Stomach smooth muscle (tissue), 2 donors: ENCODE data around the gene CNOT11.
"Not testable (repeated sequence)": the region's sequence is repeated elsewhere in the genome, so short reads cannot be mapped to it uniquely, and the experiment has no call there.

Experiments used
- H3K27ac ChIP-seq: one replicate; pipeline ENCODE4 v1.7.0; 2013; ENCODE audit warnings: mild to moderate bottlenecking, low read length, inconsistent platforms
- H3K27me3 ChIP-seq, 2 donors: one replicate each; pipeline ENCODE4 v1.7.0; 2013; ENCODE audit warnings: low read length in 2 of 2; ENCODE audit not compliant: insufficient read depth in 2 of 2, control insufficient read depth in 1 of 2
- H3K36me3 ChIP-seq, 2 donors: one replicate each; pipeline ENCODE4 v1.7.0; 2013; ENCODE audit warnings: low read length in 2 of 2; ENCODE audit not compliant: control insufficient read depth in 2 of 2, insufficient read depth in 2 of 2
- H3K4me1 ChIP-seq: one replicate; pipeline ENCODE4 v1.7.0; 2013; ENCODE audit warnings: low read length; ENCODE audit not compliant: control insufficient read depth, insufficient read depth
- H3K4me3 ChIP-seq, 2 donors: one replicate each; pipeline ENCODE4 v1.7.0; 2013; ENCODE audit warnings: low read length in 2 of 2
- H3K9ac ChIP-seq, 2 donors: one replicate each; pipeline ENCODE4 v1.7.0; 2013; ENCODE audit warnings: low read length in 2 of 2, mild to moderate bottlenecking in 1 of 2
- H3K9me3 ChIP-seq, 2 donors: one replicate each; pipeline ENCODE4 v1.7.0; 2013; ENCODE audit warnings: low read length in 2 of 2; ENCODE audit not compliant: control insufficient read depth in 2 of 2
- donor health status: healthy.
- donor health status: Pancreatic carcinoma.

The CNOT11 gene

GRCh38 chr2:101232770-101233169 lies 19.9 kb upstream of the CNOT11 start:
- no peak overlapping the region for H3K4me3 ChIP-seq
- no peaks in the 10 kb centered on the region for H3K9me3 ChIP-seq
- no peaks in the 10 kb centered on the region for H3K27me3 ChIP-seq
- no peaks in the 10 kb centered on the region for H3K4me1 ChIP-seq
- no peak overlapping the region for H3K27ac ChIP-seq
- no peak overlapping the region for H3K9ac ChIP-seq
- no peaks in the 10 kb centered on the region for H3K36me3 ChIP-seq

GRCh38 chr2:101234169-101234938 lies 18.3 kb upstream of the CNOT11 start:
- no peaks in the 10 kb centered on the region for H3K27me3 ChIP-seq
- no peaks in the 10 kb centered on the region for H3K36me3 ChIP-seq
- no peak overlapping the region for H3K9ac ChIP-seq
- no peak overlapping the region for H3K4me3 ChIP-seq
- no peak overlapping the region for H3K27ac ChIP-seq
- H3K4me1 ChIP-seq, result no peaks in the 10 kb centered on the region
- no peaks in the 10 kb centered on the region for H3K9me3 ChIP-seq

- not testable (repeated sequence) for H3K27ac ChIP-seq, H3K4me3 ChIP-seq, H3K4me1 ChIP-seq, H3K9me3 ChIP-seq, H3K9ac ChIP-seq, H3K36me3 ChIP-seq, H3K27me3 ChIP-seq
These were observed 16.7 kb upstream of the CNOT11 start for GRCh38 chr2:101235956-101236355.

GRCh38 chr2:101237944-101238343 lies 14.7 kb upstream of the CNOT11 start:
- H3K4me3 ChIP-seq, result peak overlapping the region in 1 of 2 donors; percentile 31
- not testable (repeated sequence) for H3K4me1 ChIP-seq, H3K27me3 ChIP-seq, H3K9ac ChIP-seq, H3K27ac ChIP-seq, H3K36me3 ChIP-seq, H3K9me3 ChIP-seq

GRCh38 chr2:101238930-101239759 lies 13.5 kb upstream of the CNOT11 start:
- Histone ChIP-seq H3K27ac (no peak overlapping the region), H3K4me3 (no peak overlapping the region), H3K9me3 (no peaks in the 10 kb centered on the region), H3K4me1 (no peaks in the 10 kb centered on the region), H3K36me3 (no peaks in the 10 kb centered on the region), H3K27me3 (no peaks in the 10 kb centered on the region), H3K9ac (no peak overlapping the region)

GRCh38 chr2:101239760-101240118 lies 12.9 kb upstream of the CNOT11 start:
- not testable (repeated sequence) for H3K36me3 ChIP-seq, H3K4me3 ChIP-seq, H3K9ac ChIP-seq, H3K4me1 ChIP-seq, H3K9me3 ChIP-seq, H3K27me3 ChIP-seq, H3K27ac ChIP-seq

GRCh38 chr2:101240694-101241093 lies 12.0 kb upstream of the CNOT11 start:
- not testable (repeated sequence) for H3K27me3 ChIP-seq, H3K36me3 ChIP-seq, H3K9ac ChIP-seq, H3K4me1 ChIP-seq, H3K9me3 ChIP-seq, H3K27ac ChIP-seq, H3K4me3 ChIP-seq

- H3K27ac ChIP-seq, result no peak overlapping the region
- H3K4me3 ChIP-seq, result no peak overlapping the region
These were observed 11.5 kb upstream of the CNOT11 start for GRCh38 chr2:101241158-101241557.

GRCh38 chr2:101244373-101244772 lies 8.3 kb upstream of the CNOT11 start:
- H3K4me1 ChIP-seq, H3K27ac ChIP-seq, H3K4me3 ChIP-seq, H3K36me3 ChIP-seq, H3K9me3 ChIP-seq, H3K9ac ChIP-seq, H3K27me3 ChIP-seq: not testable (repeated sequence)

More at GRCh38 chr2:101241158-101241557, 11.5 kb upstream of the CNOT11 start:
- Histone ChIP-seq H3K9ac (no peak overlapping the region), H3K4me1 (no peaks in the 10 kb centered on the region), H3K9me3 (no peaks in the 10 kb centered on the region), H3K27me3 (no peaks in the 10 kb centered on the region), H3K36me3 (no peaks in the 10 kb centered on the region)

- not testable (repeated sequence) for H3K27ac ChIP-seq, H3K36me3 ChIP-seq, H3K9ac ChIP-seq, H3K4me3 ChIP-seq, H3K4me1 ChIP-seq, H3K27me3 ChIP-seq, H3K9me3 ChIP-seq
These were observed 7.8 kb upstream of the CNOT11 start for GRCh38 chr2:101244899-101245298.

GRCh38 chr2:101245468-101245867 lies 7.2 kb upstream of the CNOT11 start:
- not testable (repeated sequence) for H3K36me3 ChIP-seq, H3K9me3 ChIP-seq, H3K27ac ChIP-seq, H3K4me3 ChIP-seq, H3K4me1 ChIP-seq, H3K27me3 ChIP-seq, H3K9ac ChIP-seq
